Esophagus (tissue), 2 donors: ENCODE data around the gene LARP1. TPM values are rescaled to one million over a fixed set of nuclear protein-coding genes. Genes with fewer than 3 reads are reported as not detected.
"Not testable (repeated sequence)": the region's sequence is repeated elsewhere in the genome, so short reads cannot be mapped to it uniquely, and the experiment has no call there.

ENCODE experiments used
- H3K27ac ChIP-seq, 2 donors: one replicate each; pipeline ENCODE4 v1.5.1; 2013; ENCODE audit warnings: low read depth in 2 of 2, mild to moderate bottlenecking in 2 of 2, inconsistent platforms in 1 of 2, low read length in 1 of 2, moderate library complexity in 1 of 2
- H3K27me3 ChIP-seq, 2 donors: one replicate each; pipeline ENCODE4 v1.6.1; 2013; ENCODE audit warnings: low read length in 2 of 2, control low read depth in 1 of 2, mild to moderate bottlenecking in 1 of 2; ENCODE audit not compliant: insufficient read depth in 2 of 2, control insufficient read depth in 1 of 2
- H3K36me3 ChIP-seq, 2 donors: one replicate each; pipeline ENCODE4 v1.6.1; 2013; ENCODE audit warnings: low read length in 1 of 2; ENCODE audit not compliant: control insufficient read depth in 2 of 2, insufficient read depth in 2 of 2
- H3K4me1 ChIP-seq, 2 donors: one replicate each; pipeline ENCODE4 v1.6.1; 2013; ENCODE audit warnings: low read length in 1 of 2; ENCODE audit not compliant: control insufficient read depth in 2 of 2, insufficient read depth in 2 of 2
- H3K4me3 ChIP-seq, 2 donors: one replicate each; pipeline ENCODE4 v1.5.1; 2013; ENCODE audit warnings: low read length in 2 of 2, mild to moderate bottlenecking in 2 of 2, low read depth in 1 of 2, moderate library complexity in 1 of 2
- H3K9me3 ChIP-seq, 2 donors: one replicate each; pipeline ENCODE4 v1.6.1; 2013; ENCODE audit warnings: mild to moderate bottlenecking in 2 of 2, low read depth in 1 of 2, low read length in 1 of 2, moderate library complexity in 1 of 2; ENCODE audit not compliant: control insufficient read depth in 2 of 2, insufficient read depth in 1 of 2
- WGBS, 2 donors: extraction: QIAGEN DNeasy Blood & Tissue Kit; methylation state at CpG; one replicate each; pipeline ENCODE4 v1.1.7; 2013; 5-methylcytosine and 5-hydroxymethylcytosine counted together
- polyA plus RNA-seq, 2 donors: library from polyadenylated mRNA; stranded (reverse); fragments of 200-250 nt; gene quantifications; one replicate each; pipeline ENCODE4 v1.2.3, GENCODE V29; 2013
- donor health status: healthy with polysubstance abuse.
- donor health status: Bipolar disorder and iron deficiency.

Gene LARP1
- polyA plus RNA-seq, 2 donors = 29.1 to 31.0 TPM

- Histone ChIP-seq H3K4me1 (no peaks in the 10 kb centered on the region), H3K36me3 (no peaks in the 10 kb centered on the region), H3K4me3 (no peak overlapping the region), H3K9me3 (no peaks in the 10 kb centered on the region), H3K27ac (no peak overlapping the region), H3K27me3 (no peaks in the 10 kb centered on the region)
- 65 to 75% methylated on average over 1 of the region's 1 CpG for WGBS, 2 donors
Observed at GRCh38 chr5:154749491-154749890, 5.7 kb upstream of the LARP1 start.

GRCh38 chr5:154750641-154751040 is 4.5 kb upstream of the LARP1 start:
- not testable (repeated sequence) for H3K9me3 ChIP-seq, H3K4me3 ChIP-seq, H3K27me3 ChIP-seq, H3K36me3 ChIP-seq, H3K4me1 ChIP-seq, H3K27ac ChIP-seq
- WGBS, 2 donors = 88 to 95% methylated on average over 2 of the region's 2 CpGs

DNA sequence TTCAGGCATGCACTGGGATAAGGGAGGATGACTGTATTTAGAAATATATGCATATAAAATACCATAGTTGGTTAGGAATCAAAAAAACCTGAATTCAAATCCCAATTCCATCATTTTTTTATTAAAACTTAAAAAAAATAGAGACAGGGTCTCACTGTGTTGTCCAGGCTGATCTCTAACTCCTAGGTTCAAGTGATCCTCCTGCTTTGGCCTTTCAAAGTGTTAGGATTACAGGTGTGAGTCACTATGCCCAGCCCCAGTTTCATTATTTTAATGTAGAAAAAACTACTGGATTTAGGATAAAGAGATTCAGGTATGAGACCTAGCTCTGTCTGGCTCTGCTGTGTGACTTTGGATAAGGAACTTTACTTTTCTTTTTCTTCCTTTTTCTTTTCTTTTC is 3.3 kb upstream of the LARP1 start:
- no peaks in the 10 kb centered on the region for H3K36me3 ChIP-seq
- H3K4me1 ChIP-seq = peaks cover 0 to 2% of the 10 kb centered on the region in 2 donors
- H3K4me3 ChIP-seq = no peak overlapping the region

GRCh38 chr5:154753792-154754191 is 1.4 kb upstream of the LARP1 start:
- WGBS, 2 donors = 27 to 33% methylated on average over 5 of the region's 5 CpGs
- H3K27me3 ChIP-seq = no peaks in the 10 kb centered on the region

More for the DNA sequence above, 3.3 kb upstream of the LARP1 start:
- H3K9me3 ChIP-seq = no peaks in the 10 kb centered on the region
- no peak overlapping the region for H3K27ac ChIP-seq
- H3K27me3 ChIP-seq = no peaks in the 10 kb centered on the region

GRCh38 chr5:154754460-154755360 is 467 bp upstream of the LARP1 start:
- Histone ChIP-seq H3K9me3 (no peaks in the 10 kb centered on the region), H3K27ac (peak overlapping the region; percentile 84 to 96), H3K4me3 (peak overlapping the region; percentile 78 to 98), H3K27me3 (no peaks in the 10 kb centered on the region), H3K36me3 (no peaks in the 10 kb centered on the region), H3K4me1 (peaks cover 0 to 2% of the 10 kb centered on the region in 2 donors)
- WGBS, 2 donors = 1 to 2% methylated on average over 32 to 91 of the region's 92 CpGs

More at GRCh38 chr5:154753792-154754191, 1.4 kb upstream of the LARP1 start:
- Histone ChIP-seq H3K4me1 (peaks cover 0 to 2% of the 10 kb centered on the region in 2 donors), H3K36me3 (no peaks in the 10 kb centered on the region), H3K27ac (peak overlapping the region; percentile 64 to 84), H3K4me3 (no peak overlapping the region), H3K9me3 (no peaks in the 10 kb centered on the region)

- Histone ChIP-seq H3K9me3 (no peaks in the 10 kb centered on the region), H3K4me1 (peaks cover 2 to 6% of the 10 kb centered on the region in 2 donors), H3K4me3 (peak overlapping the region; percentile 78 to 98), H3K36me3 (no peaks in the 10 kb centered on the region), H3K27me3 (no peaks in the 10 kb centered on the region), H3K27ac (peak overlapping the region; percentile 72 to 85)
- 0% methylated on average over 48 to 72 of the region's 72 CpGs for WGBS, 2 donors
Observed at GRCh38 chr5:154756009-154756867, 1.1 kb downstream of the LARP1 start.

- H3K4me3 ChIP-seq = peak overlapping the region; percentile 78 to 98
- no peaks in the 10 kb centered on the region for H3K9me3 ChIP-seq
- no peaks in the 10 kb centered on the region for H3K36me3 ChIP-seq
- peaks cover 2 to 11% of the 10 kb centered on the region in 2 donors for H3K4me1 ChIP-seq
- H3K27ac ChIP-seq = peak overlapping the region; percentile 72 to 85
- WGBS, 2 donors = 0% methylated on average over 54 to 73 of the region's 73 CpGs
- no peaks in the 10 kb centered on the region for H3K27me3 ChIP-seq
Observed at GRCh38 chr5:154756868-154757813, 2.0 kb downstream of the LARP1 start.

- Histone ChIP-seq H3K27me3 (no peaks in the 10 kb centered on the region), H3K36me3 (no peaks in the 10 kb centered on the region), H3K4me3 (peak overlapping the region in 1 of 2 donors; percentile 78), H3K4me1 (peaks cover 2 to 11% of the 10 kb centered on the region in 2 donors), H3K9me3 (no peaks in the 10 kb centered on the region), H3K27ac (peak overlapping the region in 1 of 2 donors; percentile 74)
- WGBS, 2 donors = 9% methylated on average over 5 of the region's 5 CpGs
Observed at GRCh38 chr5:154757814-154758406, 2.7 kb downstream of the LARP1 start.
